RPMI7951 (cell line): Measurements from ENCODE around the gene PNLIPRP3. TPM values are rescaled to one million over a fixed set of nuclear protein-coding genes. Genes with fewer than 3 reads are reported as not detected.
"Not testable (repeated sequence)": the region's sequence is repeated elsewhere in the genome, so short reads cannot be mapped to it uniquely, and the experiment has no call there.

ENCODE experiments used
- DNase-seq: peaks from one replicate; pipeline ENCODE4 v3.0.0-alpha.2; 2012; ENCODE audit warnings: low read depth
- total RNA-seq: library from RNA; depleted of rRNA; stranded (reverse); fragments of >200 nt; shearing (Covaris generic); gene quantifications from 2 replicates; pipeline ENCODE4 v1.2.3, GENCODE V29; 2014; rRNA removed

Gene PNLIPRP3
- not detected in 2 replicates for total RNA-seq

DNA sequence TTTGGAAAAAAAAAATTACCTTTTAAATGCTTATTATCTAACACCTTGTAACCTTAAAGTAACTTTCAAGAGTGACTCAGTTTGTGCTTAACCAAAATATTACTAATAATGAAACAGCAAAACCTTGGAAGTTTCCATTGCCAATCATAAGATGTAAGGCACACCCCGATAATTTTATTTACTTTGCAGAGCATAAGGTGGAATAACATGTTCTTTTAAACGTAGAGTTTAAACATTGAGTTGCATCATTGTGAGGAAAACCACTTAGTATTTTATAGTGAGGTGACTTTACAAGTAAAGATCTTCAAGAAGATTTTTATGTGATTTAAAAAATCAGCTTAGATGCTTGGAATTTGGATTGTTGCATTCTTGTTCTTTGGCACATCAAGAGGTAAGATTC is at the start of gene PNLIPRP3:
TSS of gene PNLIPRP3 (plus strand) at position 177 of the 400 bp plus-strand sequence. CDS start at position 343, 166 bp downstream.
- DNase-seq, result no peak

DNA sequence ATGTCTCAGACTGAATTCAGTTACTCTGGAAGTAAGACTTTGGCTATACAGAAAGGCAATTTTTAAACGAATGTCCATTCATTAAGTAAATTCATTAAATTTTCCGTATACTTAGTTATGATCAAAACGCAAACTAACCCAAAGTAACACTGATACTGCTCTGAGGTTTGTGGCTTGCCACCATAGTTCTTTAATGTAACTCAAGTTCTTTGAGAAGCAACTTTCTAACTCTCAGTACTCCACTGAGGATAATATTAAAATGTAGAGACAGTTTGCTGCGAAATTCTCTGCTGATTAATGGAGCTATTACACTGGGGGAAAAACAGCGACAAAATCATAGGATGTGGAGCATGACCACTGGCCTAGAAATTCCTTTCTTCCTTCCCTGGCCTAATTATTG is 45.4 kb upstream of the PNLIPRP3 start:
- no peak for DNase-seq

DNA sequence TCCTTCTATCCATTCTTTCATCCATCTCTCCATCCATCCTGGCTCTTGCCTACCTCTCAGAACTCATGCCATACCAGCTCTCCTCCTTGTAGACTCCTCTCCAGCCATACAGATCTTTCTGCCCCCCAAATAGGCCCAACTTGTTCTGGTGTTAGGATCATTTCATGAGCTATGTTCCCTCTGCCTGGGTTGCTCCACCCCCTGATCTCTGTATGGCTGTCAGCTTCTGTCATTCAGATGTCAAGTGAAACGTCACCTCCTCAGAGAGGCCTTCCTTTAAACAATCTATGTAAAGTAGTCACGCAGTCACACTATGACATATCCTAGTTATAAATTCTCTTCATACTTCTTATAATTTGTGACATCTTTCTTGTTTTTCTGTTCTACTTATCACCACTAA is 42.3 kb upstream of the PNLIPRP3 start:
- DNase-seq, result no peak

DNA sequence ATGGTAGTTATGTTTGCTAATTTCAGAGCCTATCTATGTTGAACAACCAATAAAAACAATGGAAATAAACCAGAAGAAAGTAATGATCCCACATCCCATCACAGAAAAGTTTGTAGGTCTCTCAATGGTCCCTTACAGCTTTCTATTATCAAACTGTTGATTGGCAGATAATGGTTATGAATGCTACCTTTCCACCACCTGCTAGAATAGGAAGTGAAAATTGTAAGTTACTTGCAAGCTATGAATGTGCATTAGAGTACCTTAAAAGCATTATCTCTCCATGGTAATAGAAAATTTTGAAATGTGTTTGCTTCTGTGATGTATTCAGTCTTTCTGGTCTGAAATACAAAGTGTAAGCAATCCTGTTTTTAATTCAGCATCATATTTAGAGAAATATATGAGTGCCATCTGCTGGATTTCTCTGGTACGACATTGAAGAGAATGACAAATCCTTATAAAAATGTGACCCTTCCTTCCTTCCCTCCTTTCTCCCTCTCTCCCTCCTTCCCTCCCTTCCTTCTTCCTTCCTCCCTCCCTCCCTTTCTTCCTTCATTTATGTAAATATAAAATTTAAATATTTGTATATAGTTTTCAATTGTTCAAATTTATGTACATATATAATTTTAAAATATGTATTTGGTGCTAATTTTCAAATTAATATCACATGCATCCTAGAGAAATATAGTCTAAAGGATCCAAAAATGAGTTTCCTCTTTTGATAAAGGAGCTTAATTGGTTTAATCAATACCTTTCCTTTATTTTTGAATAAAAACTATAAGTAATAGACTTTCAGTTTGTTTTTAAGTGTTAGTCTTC is 41.4 kb upstream of the PNLIPRP3 start:
- DNase-seq, result peak; percentile 9

DNA sequence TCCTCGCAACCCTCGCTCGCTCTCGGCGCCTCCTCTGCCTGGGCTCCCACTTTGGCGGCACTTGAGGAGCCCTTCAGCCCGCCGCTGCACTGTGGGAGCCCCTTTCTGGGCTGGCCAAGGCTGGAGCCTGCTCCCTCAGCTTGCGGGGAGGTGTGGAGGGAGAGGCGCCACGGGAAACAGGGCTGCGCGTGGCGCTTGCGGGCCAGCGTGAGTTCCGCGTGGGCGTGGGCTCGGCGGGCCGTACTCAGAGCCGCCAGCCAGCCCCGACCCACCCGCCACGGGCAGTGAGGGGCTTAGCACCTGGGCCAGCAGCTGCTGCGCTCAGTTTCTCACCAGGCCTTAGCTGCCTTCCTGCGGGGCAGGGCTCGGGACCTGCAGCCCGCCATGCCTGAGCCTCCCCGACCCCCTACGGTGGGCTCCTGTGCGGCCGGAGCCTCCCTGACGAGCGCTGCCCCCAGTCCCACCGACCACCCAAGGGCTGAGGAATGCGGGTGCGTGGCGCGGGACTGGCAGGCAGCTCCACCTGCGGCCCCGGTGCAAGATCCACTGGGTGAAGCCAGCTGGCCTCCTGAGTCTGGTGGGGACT is 34.3 kb upstream of the PNLIPRP3 start:
- DNase-seq, result not testable (repeated sequence)

DNA sequence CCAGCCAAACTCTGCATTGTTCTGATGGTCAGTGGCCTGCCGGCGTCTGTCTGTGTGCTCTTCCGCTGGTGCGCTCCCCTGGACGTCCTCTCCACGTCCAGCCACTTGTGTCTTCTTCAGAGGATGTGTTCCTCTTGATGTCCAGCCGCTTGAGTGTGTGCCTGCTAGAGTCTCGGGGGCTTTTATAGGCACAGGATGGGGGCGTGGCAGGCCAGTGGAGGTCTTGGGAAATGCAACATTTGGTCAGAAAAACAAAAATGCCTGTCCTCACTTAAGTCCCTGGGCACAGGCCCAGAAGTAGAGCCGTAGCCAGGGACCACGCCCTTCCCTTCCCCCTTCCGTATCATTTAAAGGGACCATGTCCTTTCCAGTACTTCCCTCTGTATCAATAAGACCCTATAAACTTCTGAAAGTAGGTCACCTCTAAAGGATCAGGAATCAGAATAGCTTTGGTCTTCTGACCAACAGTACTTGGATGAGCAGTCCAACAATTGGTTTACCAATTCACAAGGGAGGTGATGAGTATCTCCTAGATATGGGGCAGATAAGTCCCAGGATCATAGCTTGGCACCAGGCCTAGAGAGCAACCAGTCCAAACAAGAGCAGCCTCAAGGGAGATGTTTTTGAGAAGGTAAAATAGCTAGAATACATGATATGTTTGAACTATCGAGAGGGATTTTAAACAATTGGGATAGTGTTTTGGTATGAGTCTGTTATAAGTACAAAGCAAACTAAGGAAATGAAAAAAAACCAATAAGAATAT is 32.2 kb upstream of the PNLIPRP3 start:
- DNase-seq, result no peak

DNA sequence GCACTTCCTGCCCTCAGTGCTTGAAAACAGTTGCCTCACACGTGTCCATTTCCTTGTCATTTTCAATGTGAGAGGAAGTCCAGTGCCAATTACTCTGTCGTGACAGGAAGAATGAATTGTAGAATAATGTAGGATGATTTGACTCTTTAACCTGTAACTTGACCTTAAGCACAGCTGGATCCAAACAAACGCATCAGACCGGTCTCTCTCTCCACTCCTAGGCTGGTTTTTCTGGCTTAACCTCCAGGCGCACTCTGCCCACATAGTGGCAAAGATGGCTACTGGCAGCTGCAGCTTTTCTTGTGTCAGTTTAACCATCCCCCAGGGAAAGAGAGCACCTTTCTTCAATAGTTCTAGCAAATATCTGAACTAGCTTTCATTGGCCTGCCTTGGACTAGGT is 29.4 kb upstream of the PNLIPRP3 start:
- DNase-seq, result no peak

DNA sequence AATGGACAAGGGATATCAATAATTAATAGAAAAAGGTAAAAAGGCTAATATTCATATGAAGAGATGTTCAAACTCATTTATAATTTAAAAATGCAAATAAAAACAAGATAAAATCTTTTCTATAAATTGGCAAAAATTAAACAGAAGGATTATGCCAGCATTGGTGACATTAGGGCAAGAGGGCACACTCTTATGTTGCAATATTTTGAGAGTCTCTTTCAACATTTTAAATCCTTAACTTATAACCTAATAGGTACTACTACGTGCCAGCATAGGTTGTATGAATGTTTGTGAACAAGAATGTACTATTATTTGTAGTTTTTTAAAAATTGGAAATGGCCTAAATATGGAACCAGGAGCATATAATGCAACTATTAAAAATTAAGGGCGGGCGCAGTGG is 24.8 kb upstream of the PNLIPRP3 start:
- no peak for DNase-seq

DNA sequence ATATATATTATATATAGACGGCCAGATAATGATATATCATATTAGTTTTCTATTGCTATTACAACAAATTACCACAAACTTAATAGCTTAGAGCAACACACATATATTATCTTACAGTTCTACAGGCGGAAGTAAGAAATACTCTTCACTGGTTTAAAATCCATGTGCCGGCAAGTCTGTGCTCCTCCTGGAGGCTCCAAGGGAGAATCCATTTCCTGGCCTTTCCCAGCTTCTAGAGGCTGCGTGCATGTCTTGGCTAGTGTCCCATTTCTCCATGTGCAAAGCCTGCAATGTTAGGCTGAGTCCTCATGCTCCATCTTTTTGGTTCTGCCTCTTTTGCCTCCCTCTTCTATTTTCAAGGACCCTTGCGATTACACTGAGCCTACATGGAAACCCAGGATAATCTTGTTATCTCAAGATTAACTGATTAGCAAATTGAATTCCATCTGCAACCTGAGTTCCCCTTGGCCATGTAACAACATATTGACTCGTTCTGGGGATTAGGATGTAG is 23.9 kb upstream of the PNLIPRP3 start:
- no peak for DNase-seq

DNA sequence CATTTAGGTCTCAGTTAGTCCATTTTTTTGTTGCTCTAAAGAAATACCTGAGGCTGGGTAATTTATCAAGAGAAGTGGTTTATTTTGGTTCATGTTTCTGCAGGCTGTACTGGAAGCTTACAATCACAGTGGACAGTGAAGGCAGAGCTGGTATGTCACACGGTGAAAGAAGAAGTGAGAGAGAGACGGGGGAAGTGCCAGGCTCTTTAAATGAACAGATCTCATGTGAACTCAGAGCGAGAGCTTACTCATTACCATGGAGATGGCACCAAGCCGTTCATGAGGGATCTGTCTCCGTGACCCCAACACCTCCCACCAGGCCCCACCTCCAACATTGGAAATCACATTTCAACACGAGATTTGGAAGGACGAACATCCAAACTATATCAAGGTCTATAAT is 18.9 kb upstream of the PNLIPRP3 start:
- DNase-seq, result no peak

DNA sequence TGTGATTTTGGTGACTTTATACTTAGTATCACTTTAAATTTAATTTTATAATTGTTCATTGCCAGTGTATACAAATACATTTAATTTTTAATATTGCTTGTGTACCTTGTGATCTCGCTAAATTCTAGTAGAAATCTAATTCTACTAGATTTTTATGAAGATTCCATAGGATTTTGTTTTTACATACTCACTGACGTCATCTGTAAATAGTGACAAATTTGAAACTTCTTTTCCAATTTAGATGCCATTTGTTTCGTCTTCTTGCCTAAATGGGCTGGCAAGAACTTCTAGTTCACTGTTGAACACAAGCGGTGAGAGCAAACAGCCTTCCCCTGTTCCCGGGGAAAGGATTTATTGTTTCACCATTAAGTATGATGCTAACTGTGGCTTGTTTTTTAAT is 17.3 kb upstream of the PNLIPRP3 start:
- no peak for DNase-seq

DNA sequence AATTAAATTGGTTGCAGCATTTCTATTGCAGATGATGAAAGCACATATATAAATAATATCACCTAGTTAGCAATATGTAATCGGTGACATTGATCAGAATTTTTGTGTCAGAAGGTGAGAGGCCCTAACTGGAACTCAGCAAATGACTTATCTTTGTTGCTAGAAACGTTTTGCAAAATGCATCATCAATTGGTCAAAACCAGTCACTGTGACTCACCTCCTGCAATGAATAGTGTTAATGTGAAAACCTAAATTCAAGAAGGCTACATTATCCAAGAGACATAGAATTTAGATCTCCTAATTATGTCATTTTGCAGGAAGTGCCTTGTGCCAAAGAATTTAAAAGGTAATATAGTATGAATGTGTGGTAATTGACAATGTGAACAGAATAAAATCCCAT is 9.8 kb upstream of the PNLIPRP3 start:
- DNase-seq, result no peak

DNA sequence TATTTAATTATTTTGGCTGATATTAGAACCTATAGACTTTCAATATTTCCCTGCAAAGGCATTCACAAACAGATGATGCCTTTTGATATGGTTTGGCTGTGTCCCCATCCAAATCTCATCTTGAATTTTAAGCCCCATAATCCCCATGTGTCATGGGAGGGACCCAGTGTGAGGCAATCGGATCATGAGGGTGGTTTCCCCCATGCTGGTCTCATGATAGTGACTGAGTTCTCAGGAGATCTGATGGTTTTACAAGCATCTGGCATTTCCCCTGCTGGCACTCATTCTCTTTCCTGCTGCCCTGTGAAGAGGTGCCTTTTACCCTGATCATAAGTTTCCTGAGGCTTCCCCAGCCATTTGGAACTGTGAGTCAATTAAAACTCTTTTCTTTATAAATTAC is 9.3 kb upstream of the PNLIPRP3 start:
- no peak for DNase-seq

DNA sequence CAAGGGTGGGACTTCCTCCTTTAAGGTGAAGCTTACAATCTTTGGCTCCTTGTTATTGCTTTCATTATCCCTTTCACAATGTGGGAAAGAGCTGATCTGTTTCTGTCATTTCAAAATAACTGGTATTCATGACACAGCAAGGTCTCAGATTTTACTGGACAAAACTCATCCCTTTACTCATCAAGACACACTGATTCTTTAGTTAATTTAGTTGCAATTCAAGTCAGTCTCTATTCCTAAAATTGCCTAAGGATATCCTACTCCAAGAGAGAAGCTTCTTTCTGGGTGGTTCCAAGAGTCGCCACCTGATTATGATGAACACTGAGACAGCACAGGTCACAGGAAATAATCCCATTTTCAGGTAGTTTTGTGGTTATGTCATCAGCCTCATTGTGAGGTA is 5.8 kb upstream of the PNLIPRP3 start:
- no peak for DNase-seq

DNA sequence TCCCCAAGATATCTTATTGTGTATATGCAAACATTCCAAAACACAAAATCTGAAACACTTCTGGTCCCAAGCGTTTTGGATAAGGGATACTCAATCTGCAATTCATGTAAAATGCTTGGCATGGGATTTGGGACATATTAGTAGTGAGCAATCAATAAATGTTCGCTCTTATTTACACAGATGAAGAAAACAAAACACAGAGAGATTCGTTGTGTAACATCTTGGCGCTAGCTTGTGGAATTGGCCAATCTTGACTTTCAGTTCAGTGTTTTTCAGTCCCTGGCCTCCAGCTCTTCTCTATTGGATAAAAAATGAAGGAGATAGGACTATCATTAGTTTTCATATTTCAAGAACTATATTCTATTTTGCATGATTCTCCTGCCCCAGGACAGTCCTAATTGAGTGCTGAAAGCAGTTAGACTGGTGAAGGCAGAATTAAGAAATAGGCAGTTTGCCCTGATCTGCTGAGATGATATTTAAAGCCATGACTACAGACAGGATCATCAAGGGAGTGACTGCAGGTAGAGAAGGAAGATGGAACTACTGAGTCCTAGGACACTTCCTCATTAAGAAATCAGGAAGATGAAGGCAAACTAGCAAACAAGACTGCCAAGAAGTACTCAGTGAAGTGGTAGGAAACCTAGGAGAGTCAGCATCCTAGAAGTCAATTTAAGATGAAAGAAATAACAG is 1.8 kb downstream of the PNLIPRP3 start:
- no peak for DNase-seq

DNA sequence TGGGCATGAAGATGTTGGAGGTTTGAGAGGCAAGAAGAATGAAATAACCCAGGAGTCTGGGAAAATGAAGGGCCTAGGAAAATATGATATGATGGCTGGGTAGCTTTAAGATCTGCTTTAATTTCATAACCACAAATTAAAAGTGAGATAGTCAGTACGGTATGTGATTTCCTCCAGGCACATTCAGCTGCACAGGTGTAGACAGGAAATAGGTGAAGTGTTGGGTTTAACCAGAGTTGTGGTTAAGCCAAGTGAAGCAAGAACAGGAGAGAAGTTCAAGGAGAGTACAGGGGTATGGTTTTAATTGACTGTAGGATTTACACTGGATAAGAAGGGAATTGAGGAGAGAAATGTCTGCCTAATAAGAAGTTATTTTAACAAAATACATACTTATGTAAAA is 2.6 kb downstream of the PNLIPRP3 start:
- DNase-seq, result no peak

DNA sequence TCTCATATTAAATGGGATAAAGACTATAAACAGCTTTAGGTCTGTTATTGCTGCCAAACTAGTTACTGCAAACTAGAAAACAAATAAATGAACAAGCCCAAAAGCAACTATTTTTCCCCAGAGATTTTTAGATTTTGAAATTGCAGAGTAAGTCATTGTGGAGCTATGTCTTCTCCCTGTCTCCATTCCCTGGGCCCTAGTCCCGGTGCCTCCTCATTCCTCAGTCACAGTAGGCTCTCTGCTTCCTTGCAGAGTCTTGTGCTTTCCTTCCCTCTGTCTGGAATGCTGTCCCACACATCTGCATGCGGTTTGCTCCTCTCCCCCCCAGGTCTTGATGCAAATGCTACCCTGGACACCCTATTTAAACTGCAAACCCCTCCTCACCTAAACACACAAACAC is 4.0 kb downstream of the PNLIPRP3 start:
- DNase-seq, result no peak

DNA sequence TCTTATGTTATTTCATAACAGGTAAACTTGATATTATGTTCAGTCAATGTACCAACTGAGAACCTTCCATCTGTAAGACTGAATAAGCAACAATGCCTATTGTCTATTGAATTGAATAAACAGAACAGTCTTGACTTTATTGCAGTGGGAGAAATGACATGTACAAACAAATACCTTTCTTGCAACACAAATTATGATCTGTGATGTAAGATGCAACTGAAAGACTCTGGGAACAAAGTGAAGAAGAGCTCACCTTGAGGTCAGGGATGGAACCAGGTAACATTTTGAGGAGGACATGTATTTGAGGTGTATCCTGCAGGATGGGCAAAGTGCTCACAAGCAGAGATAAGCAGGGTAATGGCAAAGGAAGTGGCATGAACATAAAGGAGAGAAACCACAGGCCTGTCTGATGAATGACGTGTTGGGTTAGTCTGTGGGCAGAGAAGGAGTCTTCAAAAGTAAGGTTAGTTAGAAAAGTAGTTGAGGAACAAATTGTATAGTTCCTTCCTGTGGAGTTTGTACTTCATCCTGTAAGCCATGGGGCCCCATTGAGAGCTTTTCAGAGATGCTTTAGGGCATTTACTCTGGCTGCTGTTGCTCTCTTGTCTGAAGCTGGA is 9.5 kb downstream of the PNLIPRP3 start:
- DNase-seq, result no peak

DNA sequence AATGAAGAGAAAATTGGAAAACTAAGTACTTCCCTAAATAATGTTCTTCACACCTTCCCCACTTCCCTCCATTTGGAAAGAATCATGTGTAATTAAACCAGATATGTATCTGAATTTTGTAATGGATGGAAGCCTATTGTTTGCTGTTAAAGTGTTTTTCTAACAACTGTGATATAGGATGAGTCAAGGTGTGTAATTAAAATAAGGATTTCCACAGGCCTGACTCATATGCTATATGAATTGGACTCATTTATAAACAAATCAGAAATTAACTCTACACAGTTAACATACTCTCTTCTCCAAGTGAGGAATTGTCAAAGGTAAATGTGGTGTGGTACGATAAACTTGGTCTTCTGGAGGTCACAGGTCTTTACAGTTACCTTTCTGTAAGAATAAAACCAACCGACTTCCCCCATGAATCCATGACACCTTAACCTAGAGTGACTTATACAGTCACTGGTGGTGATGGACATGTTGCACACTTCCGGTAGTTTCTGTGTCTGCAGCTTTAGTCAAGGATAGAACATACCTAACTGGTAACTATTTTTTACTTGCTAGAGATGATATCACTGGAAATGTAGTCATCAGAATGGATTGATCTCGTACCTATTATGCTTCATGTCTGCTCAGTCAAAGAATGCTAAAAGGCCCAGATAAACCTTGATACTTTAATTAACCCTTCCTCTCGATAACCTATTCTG is 12.8 kb downstream of the PNLIPRP3 start:
- no peak for DNase-seq

DNA sequence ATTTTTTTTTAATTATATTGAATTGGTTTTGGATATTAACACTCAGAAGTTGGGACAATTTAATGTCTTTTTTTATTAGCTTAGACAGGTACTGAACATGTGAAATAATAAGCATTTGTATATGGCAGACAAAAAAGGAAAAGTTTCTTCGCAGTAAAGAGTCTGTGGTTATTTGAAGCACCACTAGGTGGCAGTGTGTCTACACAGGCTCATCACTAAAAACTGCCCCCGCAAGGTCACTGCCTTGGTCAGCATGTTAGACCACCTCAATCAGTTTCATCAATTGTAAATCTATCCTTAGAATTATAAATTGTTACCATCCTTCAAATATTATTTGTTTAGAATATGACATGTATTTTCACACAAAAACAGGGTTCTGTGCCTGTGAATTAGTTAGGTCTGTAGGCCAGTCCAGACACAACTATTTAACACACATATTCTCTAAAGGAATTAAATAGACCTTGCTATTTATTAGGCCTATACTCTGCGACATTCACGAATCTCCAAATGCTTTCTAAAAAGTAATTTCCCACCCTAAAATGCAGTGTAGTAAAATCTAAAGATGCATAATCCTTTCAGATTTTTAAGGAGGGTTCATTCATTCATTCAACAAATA is 17.0 kb downstream of the PNLIPRP3 start:
- DNase-seq, result peak; percentile 1
